ENCODE measurements around the gene UBL4A.
A peak's percentile ranks its signal among the peaks of the same experiment; 100 is the strongest.

The UBL4A gene

GRCh38 chrX:154477891-154478477 is 8.4 kb downstream of the UBL4A start:
- DNase-seq (ENCODE audit: extremely low read depth, insufficient read length) = no peak
- H3K27me3 ChIP-seq (replicated peaks; ENCODE audit: control insufficient read depth, insufficient read depth, low read length) = no peaks in the 10 kb centered on the region
- no peaks in the 10 kb centered on the region for H3K36me3 ChIP-seq (ENCODE audit: control insufficient read depth, insufficient read depth, low read length)
- no peak for TF ChIP-seq CTCF (IDR thresholded peaks at IDR 0.05; ENCODE audit: insufficient read depth, low read length, poor library complexity, severe bottlenecking)
- peak overlapping the region; percentile 64 for H3K4me3 ChIP-seq (replicated peaks; ENCODE audit: low read depth, low read length)

DNA sequence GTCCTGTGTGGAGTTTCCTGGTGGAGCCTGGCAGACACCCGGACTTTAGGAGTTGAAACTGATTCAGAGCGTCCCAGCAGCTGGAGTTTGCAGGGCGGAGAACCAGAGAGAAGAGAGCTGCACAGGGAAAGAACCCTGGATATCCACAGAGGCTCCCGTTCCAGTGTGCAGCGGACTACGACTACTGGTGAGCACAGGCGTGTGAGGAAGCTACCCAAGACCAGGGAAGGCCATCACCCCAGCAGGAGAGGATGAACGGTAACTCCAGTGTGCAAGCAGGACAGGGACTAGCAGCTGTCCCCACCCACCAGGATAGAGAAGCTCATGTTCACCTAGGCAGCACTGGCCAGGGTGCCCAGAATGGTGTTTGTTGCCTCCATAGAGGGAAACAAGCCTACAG is 9.6 kb downstream of the UBL4A start:
- DNase-seq (ENCODE audit: extremely low read depth, insufficient read length) = no peak
- Histone ChIP-seq H3K4me3 (replicated peaks; ENCODE audit: low read depth, low read length) (no peak overlapping the region), H3K36me3 (ENCODE audit: control insufficient read depth, insufficient read depth, low read length) (no peaks in the 10 kb centered on the region), H3K27me3 (replicated peaks; ENCODE audit: control insufficient read depth, insufficient read depth, low read length) (no peaks in the 10 kb centered on the region)
- TF ChIP-seq CTCF (IDR thresholded peaks at IDR 0.05; ENCODE audit: insufficient read depth, low read length, poor library complexity, severe bottlenecking) = no peak

DNA sequence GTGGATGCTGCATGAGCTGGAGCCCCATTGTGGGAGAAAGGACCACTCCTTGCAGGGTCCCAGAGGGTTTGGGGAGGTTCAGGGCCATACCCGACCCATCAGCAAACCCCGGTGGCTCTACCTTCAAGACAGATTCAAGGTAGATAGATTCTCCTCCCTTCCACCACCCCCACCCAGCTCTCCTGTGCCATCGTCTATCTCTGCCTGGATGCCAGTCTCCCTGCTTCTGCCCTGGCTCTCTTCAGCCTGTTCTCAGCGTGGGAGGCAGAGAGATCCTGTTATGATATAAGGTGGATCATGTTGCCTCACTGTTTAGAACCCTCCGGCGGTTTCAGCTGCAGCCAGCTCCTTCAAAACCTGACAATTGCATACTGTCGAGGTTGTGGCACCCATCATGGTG is 12.7 kb downstream of the UBL4A start:
- DNase-seq (ENCODE audit: extremely low read depth, insufficient read length) = no peak
- no peak for TF ChIP-seq CTCF (IDR thresholded peaks at IDR 0.05; ENCODE audit: insufficient read depth, low read length, poor library complexity, severe bottlenecking)
- Histone ChIP-seq H3K36me3 (ENCODE audit: control insufficient read depth, insufficient read depth, low read length) (no peaks in the 10 kb centered on the region; the same call in 1 of the 2 replicates), H3K4me3 (replicated peaks; ENCODE audit: low read depth, low read length) (no peak overlapping the region), H3K27me3 (replicated peaks; ENCODE audit: control insufficient read depth, insufficient read depth, low read length) (no peaks in the 10 kb centered on the region)

DNA sequence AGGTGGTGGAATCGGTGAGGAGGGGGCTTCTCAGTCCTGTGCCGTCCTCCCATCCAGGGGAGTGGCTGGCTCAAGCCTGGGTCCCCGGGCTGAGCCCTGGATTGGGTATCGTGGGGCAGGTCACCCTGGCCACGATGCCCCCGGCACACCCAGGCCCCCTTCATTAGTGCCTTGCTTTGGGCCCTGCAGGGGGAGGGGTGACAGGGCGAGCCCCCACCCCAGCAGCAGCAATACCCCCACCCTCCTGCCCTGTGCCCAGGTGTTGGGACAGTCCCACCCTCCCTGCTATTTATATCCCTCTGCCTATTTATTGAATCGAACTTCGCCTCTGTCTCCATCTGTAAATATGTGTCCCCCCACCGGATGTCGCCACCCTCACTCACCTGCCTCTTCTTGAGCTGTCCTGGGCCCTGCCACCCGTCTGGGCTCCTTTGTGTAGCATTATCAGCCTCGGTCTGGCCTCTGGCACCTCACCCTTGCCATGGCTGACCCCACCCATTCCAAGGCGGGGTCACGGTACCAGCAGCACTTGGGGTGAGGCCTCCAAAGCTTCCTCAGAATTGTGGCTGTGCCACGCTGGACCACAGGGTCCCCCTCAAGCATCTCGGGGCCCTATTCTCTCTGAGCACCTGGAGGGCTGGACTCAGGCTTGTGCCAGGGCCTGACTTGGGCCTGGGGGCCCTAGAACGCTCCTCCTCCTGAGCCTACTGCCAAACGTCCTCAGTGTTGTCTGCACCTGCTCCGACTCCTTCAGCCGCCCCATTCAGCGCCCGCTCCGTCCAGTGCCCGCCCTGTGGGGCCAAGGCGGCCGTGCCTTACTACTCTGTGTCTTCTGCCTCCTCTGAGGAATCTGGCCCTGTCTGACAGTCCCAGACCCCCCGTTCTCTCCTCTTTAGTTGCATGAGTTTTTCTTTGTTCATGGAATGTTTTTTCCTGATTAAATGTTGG is 13.5 kb downstream of the UBL4A start:
- no peaks in the 10 kb centered on the region; the same call in 1 of the 2 replicates for H3K36me3 ChIP-seq (ENCODE audit: control insufficient read depth, insufficient read depth, low read length)
- no peak for DNase-seq (ENCODE audit: extremely low read depth, insufficient read length)
- no peak for TF ChIP-seq CTCF (IDR thresholded peaks at IDR 0.05; ENCODE audit: insufficient read depth, low read length, poor library complexity, severe bottlenecking)
- H3K27me3 ChIP-seq (replicated peaks; ENCODE audit: control insufficient read depth, insufficient read depth, low read length) = no peaks in the 10 kb centered on the region
- H3K4me3 ChIP-seq (replicated peaks; ENCODE audit: low read depth, low read length) = no peak overlapping the region

GRCh38 chrX:154471839-154472684 is 14.4 kb downstream of the UBL4A start:
- TF ChIP-seq CTCF (IDR thresholded peaks at IDR 0.05; ENCODE audit: insufficient read depth, low read length, poor library complexity, severe bottlenecking) = no peak
- Histone ChIP-seq H3K36me3 (ENCODE audit: control insufficient read depth, insufficient read depth, low read length) (no peaks in the 10 kb centered on the region; the same call in 1 of the 2 replicates), H3K27me3 (replicated peaks; ENCODE audit: control insufficient read depth, insufficient read depth, low read length) (no peaks in the 10 kb centered on the region), H3K4me3 (replicated peaks; ENCODE audit: low read depth, low read length) (no peak overlapping the region)
- no peak for DNase-seq (ENCODE audit: extremely low read depth, insufficient read length)
